Activated gamma-delta T cell treated with Interleukin-2 at 50 U/mL for 16 hours (primary cell): ENCODE results near the gene ELK4.
"Not testable (repeated sequence)": the region's sequence is repeated elsewhere in the genome, so short reads cannot be mapped to it uniquely, and the experiment has no call there.

ENCODE experiments used
- DNase-seq: peaks from one replicate; pipeline ENCODE4 v3.0.0-alpha.2; 2020

Gene ELK4

DNA sequence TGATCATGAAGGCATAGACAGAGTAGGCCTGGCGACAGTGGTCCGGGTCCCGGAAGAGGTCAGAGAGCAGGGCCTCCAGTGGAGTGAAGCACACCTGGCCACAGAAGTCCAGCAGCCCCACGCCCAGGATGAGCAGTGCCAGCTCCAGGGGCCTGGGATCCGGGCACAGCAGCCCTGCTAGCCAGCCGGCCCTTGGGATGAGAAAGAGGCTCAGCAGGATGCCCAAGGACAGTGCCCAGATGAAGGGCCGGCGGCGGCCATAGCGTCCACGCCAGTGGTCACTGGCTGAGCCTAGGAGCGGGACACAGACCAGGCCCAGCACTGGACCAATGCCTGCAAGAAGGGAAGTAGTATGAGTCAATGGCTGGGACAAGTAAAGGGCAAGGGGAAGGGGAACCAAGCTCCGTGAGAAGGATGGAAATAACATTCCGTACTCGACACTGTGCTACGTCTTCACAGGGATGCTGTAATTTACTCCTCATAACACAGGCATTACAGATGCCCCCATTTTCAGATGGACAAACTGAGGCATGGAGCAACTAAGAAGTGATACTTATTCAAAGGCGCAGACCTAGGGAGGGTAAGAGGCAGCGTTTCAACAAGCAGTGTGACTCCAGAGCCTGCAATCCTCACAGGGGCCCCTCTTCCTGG lies 31.6 kb upstream of the ELK4 start:
- DNase-seq, result no peak

DNA sequence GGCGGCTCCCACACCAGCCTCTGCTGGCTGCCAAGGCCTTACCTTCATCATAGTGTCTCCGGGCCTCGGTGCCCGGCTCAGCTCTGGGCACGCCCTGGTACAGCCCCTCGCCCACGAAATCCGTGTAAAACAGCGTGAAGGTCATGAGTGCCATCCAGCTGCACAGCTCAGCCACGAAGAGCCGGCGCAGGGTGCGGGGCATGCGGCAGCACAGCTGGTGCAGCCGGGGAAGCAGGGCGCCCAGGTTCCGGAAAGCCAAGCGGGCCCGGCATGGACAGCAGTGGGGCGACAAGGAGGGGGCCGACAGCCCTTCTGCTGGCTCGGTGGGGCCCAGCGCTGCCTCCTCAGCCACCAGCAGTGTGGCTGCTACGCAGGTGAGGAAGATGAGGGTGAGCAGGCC lies 31.0 kb upstream of the ELK4 start:
- no peak for DNase-seq

DNA sequence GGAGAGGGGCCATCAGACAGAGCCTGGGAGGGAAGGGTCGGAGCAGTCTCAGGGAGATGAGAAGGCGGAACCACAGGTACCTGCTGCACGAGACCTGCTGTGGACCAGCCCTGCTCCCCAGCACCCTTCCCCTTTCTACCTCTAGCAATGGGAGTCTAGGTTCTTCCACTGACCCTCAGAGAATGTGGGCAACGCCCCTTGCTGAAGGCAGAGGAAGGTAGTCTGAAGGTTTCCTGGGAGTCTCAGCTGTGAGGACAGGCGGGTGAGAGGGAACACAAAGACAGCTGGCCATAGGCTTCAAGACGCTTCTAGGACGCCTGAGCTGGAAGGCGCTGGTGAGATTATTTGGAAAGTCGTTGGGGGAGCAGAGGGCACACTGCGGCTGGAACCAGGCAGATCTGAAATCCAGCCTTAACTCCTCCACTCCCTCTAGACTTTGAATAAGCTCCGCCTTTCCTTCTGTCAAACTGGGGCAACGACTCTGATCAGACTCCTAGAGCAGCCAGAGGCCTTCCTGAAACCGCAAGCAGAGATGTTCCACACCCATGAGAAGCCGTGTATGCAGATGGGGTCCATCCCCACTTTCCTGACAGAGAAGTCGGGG lies 30.4 kb upstream of the ELK4 start:
- no peak for DNase-seq

DNA sequence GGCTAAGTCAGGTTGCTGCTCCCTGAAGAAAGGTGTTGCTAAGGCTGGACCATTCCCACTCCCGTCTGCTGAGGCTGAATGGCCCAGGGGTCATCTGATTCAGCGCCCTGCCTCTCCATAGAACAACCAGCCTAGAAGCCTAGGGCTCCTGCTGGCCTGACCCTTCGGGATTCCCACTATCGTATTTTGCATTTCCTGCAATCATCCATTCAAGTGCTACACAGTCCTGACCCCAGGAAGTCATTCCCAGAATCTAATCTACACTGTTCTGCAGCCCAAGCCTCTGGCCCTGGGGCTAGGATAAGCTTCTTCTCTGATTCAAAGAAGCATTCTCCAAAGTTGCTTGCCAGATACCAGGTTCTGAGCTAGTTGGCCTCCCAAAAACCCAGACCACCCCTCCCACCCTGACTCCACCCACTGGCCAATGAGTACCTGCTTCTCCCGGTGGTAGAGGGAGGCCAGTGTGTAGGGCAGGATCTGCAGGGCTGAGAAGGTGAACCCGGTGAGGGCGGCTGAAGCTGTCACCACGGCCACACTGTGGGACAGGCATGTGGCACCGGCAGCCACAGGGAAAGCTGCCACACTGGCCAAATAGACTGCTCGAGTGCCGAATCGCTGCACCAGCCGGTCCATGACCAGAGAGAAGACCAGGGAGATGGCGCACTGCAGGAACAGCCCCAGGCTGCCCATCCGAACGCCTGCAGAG lies 29.8 kb upstream of the ELK4 start:
- DNase-seq, result no peak

DNA sequence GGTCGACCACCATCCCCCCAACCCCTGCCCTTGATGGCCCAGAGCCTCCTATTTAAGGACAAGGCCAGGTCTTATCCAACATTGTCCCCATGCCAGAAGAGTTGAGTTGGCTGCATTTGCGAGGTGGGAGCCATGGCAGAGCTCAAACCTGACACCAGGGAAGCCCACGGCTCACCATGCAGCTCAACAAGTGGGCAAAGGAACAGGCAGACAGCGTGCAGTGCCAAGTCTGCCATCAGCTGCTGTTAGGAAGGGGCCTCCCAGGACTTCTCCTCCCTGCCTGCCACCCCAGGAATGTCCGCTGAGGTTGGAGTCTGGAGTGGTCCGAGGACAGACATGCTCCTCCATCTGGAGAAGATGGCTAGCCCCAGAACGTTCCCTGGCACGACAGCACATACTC lies 28.6 kb upstream of the ELK4 start:
- no peak for DNase-seq

DNA sequence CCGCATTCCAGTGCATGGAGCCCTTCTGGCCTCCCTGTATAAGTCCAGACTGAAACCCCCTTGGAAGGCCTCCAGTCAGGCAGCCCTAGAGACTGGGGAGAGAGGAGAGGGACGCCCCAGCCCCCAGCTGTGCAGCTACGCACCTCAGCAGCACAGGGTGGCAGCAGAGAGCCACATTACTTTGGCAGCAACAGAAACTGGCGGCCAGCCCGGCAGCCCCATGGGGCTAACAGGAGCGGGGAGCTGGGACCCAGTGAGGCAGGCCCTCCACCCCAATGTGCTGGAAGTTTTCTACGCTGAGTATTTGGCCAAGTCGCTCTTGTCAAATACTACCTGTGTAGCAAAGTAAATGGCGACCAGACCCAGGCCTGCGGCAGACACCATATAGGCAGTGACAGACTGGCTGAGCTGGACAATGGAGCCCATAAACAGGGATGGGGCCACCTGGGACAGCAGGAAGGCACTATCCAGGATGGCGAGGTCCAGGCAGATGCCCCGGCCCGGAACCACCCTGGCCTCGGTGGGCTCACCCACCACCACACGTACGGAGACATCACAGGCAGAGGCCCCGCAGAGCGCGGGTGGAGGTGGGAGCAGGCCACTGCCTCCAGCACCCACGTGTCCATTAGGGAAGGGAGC lies 27.3 kb upstream of the ELK4 start:
- peak; percentile 69 for DNase-seq

DNA sequence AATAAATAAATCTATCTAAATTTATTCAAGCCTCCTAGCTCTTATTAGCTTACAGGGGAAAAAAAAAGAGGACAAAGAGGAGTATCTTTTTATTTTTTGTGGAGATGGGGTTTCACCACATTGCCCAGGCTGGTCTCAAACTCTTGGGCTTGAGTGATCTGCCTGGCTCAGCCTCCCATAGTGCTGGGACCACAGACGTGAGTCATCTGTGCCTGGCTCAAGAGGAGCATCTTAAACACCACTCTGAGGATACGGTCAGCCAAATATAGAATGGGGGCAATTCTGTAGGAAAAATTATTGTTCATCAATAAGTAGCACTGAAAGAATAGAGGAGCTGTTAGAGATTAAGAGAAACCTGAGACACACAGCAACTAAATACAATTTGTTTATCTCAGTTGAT lies 24.4 kb upstream of the ELK4 start:
- no peak for DNase-seq

DNA sequence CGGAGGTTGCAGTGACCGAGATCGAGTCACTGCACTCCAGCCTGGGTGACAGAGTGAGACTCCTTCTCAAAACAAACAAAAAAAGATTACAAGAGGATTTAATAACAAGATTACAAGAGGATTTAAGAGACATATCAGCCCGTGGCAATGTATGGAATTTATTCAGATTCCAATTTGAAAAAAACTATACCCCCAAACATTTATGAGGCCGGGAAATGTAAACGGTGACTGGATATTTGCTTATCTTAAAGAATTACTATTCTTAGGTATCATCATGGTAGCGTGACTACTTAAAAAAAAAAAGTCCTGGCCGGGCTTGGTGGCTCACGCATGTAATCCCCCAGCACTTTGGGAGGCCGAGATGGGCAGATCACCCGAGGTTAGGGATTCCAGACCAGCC lies 21.2 kb upstream of the ELK4 start:
- no peak for DNase-seq

DNA sequence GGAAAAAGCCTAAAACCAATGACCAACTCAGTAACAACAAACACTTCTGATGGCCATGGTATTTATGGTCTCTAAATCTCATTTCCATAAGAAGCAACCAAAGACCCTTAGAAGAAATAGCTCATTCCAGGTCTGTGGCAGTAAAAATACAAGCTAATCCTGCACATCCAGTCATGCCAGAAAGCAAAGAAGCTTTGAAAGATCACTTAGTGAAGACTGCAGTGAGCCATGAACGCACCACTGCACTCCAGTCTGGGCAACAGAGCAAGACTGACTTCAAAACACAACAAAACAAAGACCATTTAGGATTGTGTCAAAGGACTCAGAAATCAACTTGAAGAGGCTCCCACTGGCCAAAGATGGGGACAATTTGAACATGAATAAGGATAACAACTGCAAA lies 18.4 kb upstream of the ELK4 start:
- DNase-seq, result no peak

DNA sequence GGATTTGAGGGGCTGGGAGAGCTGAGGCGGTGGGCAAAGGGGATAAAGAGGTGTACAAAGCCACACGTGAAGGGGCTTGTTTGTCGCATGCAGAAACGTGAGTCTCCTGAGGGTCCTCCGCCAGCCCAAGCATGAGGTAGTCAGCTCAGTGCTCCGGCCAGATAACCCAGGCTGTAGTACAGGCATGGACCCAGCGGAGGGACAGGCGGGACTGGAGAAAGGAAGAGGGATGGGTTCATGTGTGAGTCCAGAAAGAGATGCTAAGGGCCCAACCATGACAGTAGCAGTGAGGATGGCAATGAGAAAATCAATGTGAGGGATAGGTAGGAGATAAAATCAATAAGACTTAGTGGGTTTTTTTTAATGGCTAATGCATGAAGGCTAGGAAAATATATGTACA lies 13.7 kb upstream of the ELK4 start:
- no peak for DNase-seq

DNA sequence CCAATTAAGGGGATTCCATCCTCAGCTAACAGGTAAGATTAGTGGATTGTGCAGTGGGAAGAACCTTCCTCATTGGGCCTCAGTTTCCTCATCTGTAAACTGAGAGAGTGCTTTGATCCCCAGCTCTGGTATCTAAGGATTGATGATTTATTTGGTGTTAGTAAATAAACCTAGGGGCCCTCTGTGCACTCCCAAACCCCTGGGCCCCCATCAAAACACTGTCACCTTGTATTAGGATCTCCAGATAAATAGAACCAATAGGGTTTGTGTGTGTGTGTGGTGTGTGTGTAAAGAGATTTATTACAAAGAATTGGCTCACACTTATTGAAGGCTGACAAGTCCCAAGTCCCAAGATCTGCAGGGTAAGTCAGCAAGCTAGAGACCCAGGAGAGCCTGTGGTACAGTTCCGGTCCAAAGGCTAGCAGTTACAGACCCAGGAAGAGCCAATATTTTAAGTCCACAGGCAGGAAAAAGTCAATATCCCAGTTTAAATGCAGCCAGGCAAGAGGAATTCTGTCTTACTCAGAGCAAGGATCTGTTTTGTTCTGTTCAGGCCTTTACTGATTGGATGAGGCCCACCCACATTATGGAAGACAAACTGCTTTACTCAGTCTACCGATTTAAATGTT lies 11.0 kb upstream of the ELK4 start:
- DNase-seq, result no peak

DNA sequence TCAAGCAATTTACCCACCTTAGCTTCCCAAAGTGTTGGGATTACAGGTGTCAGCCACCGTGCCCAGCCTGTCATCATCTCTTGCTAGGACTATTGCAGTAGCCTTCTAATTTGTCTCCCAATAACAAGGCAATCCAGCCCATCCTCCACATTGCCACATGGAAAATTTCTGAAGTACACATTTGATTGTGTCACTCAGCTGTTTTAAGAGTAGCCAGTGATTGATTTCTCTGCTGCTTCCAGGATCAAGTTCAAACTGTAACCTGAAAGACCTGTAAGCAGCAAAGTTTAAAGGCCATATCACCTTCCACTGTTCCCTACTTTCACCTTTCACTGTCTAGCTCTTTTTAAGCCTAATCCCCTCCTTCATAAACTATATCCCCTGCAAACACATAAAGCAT lies 7.8 kb upstream of the ELK4 start:
- DNase-seq, result no peak

DNA sequence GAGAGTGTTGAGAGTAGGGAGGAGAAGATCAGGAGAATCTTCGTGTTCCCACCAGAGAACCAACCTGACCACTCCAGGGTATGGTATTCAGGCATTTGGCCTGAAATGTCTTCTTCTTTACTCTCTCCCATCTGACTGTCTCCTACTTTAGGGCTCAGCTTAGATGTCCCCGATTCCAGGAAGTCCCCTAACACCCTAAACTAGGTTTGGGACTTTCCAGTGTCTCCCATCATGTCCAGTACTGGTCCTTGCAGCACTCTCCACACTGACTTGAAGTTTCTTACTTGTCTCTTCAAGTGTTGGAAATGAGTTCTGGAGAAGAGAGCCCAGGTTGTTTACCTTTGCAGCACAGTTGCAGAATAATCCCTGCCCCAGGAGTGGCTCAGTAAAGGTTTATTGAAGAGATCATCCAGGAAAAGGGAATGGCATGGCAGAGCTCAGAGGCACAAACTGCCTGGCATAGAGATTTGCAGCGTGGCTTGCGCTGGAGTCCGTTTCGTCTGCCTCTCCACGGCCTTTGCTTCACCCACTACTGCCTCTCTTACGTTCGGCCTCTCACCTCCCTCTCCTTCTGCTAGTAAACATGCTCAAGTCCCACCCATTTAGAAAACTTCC lies 6.2 kb upstream of the ELK4 start:
- no peak for DNase-seq

DNA sequence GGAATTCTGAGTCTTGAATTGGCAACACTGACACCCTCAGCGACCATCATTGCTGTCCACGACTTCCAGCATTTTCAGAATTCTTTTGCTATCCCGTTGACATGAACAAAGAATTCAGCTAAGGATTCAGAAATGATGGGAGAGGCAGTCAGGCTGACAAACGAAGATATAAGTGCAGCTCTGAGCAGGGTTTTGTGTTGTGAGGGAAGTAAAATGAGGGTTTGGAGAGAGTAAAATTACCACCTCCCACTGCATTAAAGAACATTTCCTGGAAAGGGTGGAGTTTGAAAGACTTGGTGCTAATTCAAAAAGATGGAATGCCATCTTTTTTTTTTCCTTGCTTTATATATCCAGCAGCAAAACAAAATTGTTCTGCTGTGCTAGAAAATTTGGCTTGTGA lies 4.9 kb upstream of the ELK4 start:
- DNase-seq, result no peak

DNA sequence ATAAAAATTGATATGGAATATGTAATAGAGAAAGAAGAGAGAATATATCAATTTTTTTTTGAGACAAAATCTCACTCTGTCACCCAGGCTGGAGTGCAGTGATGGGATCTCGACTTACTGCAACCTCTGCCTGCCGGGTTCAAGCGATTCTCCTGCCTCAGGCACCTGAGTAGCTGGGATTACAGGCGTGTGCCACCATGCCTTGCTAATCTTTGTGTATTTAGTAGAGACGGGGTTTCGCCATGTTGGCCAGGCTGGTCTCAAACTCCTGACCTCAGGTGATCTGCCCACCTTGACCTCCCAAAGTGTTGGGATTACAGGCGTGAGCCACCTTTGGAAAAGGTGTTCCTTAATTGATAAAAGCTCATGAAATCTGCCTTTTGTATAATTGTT lies 4.3 kb upstream of the ELK4 start:
- not testable (repeated sequence) for DNase-seq

DNA sequence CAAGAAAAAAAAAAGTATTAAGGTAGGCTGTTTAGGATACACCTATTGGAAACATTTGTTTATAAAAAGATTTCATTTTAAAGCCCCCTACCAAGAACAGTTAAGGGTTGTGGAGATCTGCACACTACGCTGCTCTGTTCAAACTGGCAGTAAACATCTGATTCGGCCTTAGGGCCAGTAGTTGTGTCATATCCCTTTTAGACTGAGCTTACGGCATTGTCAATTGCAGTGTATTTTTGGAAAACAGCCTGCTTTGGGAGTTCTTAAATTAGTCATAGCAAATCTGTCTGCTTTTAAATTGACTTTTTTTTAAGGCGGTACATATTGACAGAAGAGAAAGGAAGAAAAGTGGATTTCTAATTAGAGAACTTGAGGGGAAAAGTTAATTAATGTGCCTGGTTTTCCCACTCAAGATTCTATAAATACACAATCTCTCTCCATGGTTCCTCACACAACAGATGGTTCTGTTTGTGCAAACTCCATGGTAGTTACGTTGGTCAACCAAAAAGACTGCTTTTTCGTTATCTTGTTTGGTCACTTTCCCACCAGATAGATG lies 1.7 kb upstream of the ELK4 start:
- no peak for DNase-seq

DNA sequence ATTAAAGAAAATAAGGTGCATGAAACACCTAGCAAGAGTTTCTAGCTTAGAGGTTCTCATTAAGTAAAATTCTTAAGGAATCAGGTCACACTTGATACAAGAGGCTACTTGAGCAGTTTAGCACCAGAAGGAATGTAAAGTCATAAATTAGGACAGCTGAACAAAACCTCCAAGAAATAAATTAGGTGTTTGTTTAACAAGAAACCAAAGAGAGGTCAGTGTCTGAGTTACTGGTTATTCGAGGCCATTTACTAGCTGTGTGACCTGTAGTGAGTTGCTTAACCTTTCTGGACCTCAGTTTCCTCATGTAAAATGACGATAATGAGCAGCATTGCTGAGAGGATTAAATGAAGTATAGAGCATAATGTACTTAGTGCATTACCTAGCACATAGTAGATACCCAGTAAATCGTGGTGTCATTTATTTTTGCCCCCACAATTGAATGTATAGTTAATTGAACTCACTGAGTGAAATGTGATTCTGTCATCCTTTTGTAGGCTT lies 908 bp upstream of the ELK4 start:
- DNase-seq, result no peak

DNA sequence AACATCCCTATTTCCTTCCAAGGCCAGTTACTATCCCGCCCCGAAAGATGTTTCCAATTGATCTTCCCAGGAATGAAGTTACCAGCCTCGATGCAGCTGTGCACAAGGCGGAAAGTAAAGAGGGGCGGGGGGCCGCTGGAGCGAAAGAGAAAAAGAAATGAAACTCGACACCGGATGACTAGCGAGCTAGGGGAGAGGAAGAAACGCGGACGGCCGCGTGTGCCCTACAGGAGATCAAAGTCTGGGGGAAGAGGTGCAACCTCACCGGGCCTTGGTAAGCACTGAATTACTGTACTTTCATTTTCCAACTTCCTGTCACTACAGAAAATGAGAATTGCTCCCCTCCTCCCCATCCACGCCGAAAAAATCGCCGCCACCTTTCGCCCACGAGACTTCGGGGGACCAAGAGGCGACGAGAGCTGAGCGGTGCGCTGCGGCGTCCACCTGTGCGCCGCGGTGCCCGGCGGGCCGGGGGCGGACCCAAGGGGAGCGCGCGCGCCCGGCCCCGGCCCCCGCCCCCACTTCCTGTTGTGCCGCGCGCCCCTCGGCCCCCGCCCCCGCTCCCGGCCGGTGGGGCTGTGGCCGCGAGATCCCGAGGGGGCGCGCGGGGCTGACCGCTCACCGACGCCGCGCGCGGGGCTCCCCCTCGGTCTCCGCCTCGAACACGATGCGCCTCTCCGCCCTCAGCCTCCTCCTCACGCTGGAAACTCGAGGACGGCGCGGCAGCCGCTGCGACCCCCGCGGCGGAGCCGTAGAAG lies 622 bp downstream of the ELK4 start:
- peak; percentile 75 for DNase-seq

DNA sequence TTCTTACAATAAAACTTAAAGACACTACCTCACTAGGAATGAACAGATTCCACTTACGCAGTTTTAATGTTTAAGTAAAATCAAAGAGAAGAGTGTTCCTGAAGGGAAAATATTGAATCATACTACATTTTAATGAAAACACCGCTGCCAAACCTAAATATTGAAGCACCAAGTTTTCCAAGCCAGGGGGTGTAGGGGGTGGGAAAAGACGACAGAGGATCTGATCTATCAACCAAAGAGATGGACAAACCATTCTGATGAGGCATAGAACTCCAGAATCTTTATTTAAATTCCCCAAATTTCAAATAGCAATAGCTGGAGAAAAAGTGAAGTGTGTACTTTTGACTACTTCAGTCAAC lies 1.2 kb downstream of the ELK4 start:
- DNase-seq, result no peak

DNA sequence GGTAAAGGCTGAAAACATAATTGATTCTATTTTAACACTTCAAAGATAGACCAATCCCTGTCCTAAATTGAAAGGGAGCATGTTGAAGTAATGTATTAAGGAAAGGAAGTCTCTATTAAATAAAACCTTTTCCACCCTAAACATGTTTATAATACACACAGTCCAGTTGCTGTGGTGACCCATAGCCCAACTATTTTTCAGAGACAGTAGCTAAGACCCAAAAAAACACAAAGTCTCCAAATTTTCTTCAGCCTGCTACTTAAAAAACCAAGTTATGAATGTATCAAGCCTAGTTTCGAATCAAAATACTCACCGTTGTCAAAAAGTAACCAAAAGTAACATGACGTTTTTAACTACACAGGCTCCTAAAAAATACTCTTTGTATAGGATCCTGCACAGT lies 1.6 kb downstream of the ELK4 start:
- DNase-seq, result no peak

DNA sequence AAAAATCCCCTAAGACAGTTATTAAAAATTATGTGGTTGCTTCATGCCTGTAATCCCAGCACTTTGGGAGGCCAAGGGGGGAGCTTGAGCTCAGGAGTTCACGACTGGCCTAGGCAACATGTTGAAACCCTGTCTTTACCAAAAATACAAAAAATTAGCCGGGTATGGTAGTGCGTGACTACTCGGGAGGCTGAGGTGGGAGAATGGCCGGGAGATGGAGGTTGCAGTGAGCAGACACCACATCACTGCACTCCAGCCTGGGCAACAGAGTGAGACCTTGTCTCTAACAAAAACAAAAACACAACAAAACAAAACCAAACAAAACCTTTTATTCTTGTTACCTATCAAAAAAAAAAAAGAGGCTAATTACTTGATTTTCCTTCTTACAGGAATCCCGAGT lies 2.1 kb downstream of the ELK4 start:
- no peak for DNase-seq

DNA sequence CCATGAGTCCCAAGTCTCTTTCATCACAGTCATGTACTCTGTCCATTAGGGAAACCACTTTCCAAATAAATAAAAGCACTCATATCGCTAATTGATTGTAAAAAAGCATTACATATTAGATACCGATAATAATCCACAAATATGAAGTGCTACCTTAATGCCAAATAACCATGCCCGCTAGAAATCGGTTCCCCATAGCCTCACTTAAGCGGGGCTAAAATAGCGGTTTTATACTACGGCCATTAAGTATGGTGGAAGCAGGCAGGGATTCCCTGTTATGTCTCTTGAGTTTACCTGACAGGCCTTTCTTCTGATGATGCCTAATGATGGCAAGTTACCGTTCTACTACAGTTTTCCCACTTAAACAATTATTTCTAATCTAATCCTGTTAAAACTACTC lies 3.9 kb downstream of the ELK4 start:
- DNase-seq, result no peak
